Thoracic aorta (tissue), 2 donors: ENCODE measurements around the gene PDE4D. TPM values are rescaled to one million over a fixed set of nuclear protein-coding genes. Genes with fewer than 3 reads are reported as not detected.

Experiments
- ATAC-seq: fragments of 150-250 bp; one replicate; pipeline ENCODE4 v1.8.0; 2017; ENCODE audit warnings: low read depth; ENCODE audit not compliant: insufficient number of reproducible peaks, low FRiP score
- DNase-seq: peaks from one replicate; pipeline ENCODE4 v3.0.0-alpha.2; 2020; ENCODE audit warnings: low spot score
- H3K27ac ChIP-seq, 2 donors: fragments of 200-600 bp; sonication (generic); 1 replicate in 1 of 2; 2 replicates in 1 of 2; pipeline ENCODE4 v1.5.1; 2016; ENCODE audit warnings: mild to moderate bottlenecking in 2 of 2, moderate library complexity in 2 of 2
- H3K27me3 ChIP-seq: fragments of 200-600 bp; sonication (generic); replicated peaks from 2 replicates; pipeline ENCODE4 v1.6.0; 2016; ENCODE audit warnings: mild to moderate bottlenecking; ENCODE audit not compliant: insufficient read depth
- H3K36me3 ChIP-seq: fragments of 200-600 bp; sonication (generic); one replicate; pipeline ENCODE4 v1.5.1; 2016
- H3K4me1 ChIP-seq, 2 donors: fragments of 200-600 bp; sonication (generic); 1 replicate in 1 of 2; 2 replicates in 1 of 2; pipeline versions ENCODE4 v1.5.1 to v1.6.0; 2016; ENCODE audit warnings: low read depth in 2 of 2, mild to moderate bottlenecking in 1 of 2; ENCODE audit not compliant: control insufficient read depth in 1 of 2
- H3K4me3 ChIP-seq: fragments of 200-600 bp; sonication (generic); 2 replicates; pipeline ENCODE4 v1.5.1; 2016; ENCODE audit warnings: mild to moderate bottlenecking
- H3K9me3 ChIP-seq: fragments of 200-600 bp; sonication (generic); 2 replicates; pipeline ENCODE4 v1.5.1; 2016
- total RNA-seq, 2 donors: library from RNA; depleted of rRNA; stranded (reverse); fragments of >200 nt; gene quantifications; one replicate each; pipeline versions ENCODE4 v1.1.0 to v1.2.3, GENCODE V29; 2016
- TF ChIP-seq, protein P1 (sequence below): fragments of 200-600 bp; sonication (generic); IDR thresholded peaks from one replicate; pipeline ENCODE4 v1.5.1; 2019; ENCODE audit warnings: antibody characterized with exemption

Gene PDE4D
- total RNA-seq, 2 donors from 2014 or later: 34.0 to 85.8 TPM

DNA sequence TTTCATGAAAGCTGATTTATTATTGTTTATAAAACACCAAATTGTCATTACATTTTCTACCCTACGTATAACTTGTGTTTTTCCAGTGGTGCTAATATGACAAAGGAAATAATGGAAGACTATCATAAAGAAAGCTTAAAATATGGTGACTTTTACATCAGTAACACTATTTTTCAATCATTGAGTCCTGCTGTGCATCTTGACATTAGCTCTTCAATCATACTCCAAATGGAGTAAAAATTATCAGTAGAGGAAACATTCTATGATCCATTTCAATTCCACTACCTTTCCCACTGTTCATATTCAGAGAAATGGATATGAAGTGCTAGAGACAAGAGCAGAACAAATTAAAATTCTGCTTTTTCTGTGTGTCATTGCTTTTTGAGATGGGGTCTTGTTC, 774.0 kb downstream of the PDE4D start:
- Histone ChIP-seq H3K27ac (no peak overlapping the region), H3K4me3 (no peak overlapping the region), H3K27me3 (no peaks in the 10 kb centered on the region), H3K36me3 (no peaks in the 10 kb centered on the region), H3K4me1 (no peaks in the 10 kb centered on the region), H3K9me3 (no peaks in the 10 kb centered on the region)
- no peak for ATAC-seq
- DNase-seq: no peak
- TF ChIP-seq, protein P1, sequence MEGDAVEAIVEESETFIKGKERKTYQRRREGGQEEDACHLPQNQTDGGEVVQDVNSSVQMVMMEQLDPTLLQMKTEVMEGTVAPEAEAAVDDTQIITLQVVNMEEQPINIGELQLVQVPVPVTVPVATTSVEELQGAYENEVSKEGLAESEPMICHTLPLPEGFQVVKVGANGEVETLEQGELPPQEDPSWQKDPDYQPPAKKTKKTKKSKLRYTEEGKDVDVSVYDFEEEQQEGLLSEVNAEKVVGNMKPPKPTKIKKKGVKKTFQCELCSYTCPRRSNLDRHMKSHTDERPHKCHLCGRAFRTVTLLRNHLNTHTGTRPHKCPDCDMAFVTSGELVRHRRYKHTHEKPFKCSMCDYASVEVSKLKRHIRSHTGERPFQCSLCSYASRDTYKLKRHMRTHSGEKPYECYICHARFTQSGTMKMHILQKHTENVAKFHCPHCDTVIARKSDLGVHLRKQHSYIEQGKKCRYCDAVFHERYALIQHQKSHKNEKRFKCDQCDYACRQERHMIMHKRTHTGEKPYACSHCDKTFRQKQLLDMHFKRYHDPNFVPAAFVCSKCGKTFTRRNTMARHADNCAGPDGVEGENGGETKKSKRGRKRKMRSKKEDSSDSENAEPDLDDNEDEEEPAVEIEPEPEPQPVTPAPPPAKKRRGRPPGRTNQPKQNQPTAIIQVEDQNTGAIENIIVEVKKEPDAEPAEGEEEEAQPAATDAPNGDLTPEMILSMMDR: no peak

DNA sequence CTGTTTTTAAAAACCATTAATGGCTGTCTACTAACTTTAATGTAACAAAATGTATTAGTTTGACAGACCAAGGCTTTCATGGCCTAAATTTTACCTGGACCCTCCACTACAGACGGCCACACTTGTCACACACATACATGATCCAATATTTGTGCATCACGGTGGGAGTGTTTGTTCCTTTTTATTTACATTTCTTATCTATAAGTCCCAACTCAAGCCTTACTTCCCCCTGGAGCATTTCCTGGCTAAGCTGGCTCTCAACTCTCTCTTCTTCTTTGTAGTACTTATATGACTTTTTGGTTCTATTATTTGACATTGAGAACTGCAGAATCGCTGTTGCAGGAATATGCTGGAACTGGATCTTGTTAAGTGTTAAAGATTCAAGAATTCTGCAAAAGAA, 776.2 kb downstream of the PDE4D start:
- Histone ChIP-seq H3K36me3 (no peaks in the 10 kb centered on the region), H3K4me1 (no peaks in the 10 kb centered on the region), H3K27me3 (no peaks in the 10 kb centered on the region), H3K27ac (no peak overlapping the region), H3K9me3 (no peaks in the 10 kb centered on the region), H3K4me3 (no peak overlapping the region)
- TF ChIP-seq, protein P1: no peak
- ATAC-seq (no peak), DNase-seq (no peak)

DNA sequence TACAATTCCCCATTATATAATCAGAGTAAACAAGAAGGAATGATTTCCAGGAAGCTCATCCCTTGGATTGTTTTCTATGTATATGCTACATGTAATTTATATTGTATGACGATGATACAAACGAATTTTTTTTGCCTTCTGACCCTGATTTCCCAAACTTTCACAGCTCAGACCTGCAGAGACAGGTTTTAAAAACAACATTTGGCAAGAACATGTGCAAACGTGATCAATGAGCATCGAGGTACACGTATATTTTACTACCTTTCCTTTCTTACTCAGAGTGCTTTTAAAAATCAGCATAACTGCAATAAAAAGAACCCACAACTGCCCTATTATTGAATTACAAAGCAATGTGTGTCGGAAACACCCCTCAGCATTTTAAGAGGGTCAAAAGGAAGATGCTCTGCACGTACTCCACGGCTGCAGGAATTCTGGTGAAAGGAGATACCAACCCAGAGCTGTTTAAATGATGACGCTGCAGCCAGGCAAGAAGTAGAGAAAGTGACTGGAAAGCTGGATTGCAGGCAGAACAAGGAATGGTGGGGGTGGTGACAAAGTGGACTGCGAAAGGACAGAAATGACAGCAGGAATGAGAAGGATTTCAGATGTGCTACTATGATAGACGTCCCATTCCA, 777.2 kb downstream of the PDE4D start:
- Histone ChIP-seq H3K27me3 (no peaks in the 10 kb centered on the region), H3K9me3 (no peaks in the 10 kb centered on the region), H3K36me3 (no peaks in the 10 kb centered on the region), H3K4me3 (no peak overlapping the region), H3K27ac (no peak overlapping the region), H3K4me1 (no peaks in the 10 kb centered on the region)
- ATAC-seq (no peak), DNase-seq (no peak)
- TF ChIP-seq, protein P1: no peak

DNA sequence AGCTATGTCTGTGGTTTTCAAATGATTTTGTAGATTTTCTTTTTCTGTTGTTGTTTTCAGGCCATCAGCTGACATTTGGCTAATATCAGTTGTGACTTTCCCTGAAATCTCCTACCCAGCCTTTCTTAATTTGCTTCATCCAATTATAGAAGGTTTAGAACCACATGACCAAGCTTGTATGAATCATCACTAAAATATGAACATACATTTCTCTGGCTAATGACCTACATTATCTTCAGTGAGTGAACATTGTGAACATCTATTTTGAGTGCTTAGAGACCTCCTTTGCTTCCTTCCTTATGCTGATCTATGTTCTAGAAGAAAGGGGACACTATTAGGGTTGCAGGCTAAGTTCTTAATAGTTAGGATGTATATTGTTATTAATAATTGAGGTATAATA, 778.2 kb downstream of the PDE4D start:
- H3K4me3 ChIP-seq: no peak overlapping the region
- H3K4me1 ChIP-seq: no peaks in the 10 kb centered on the region
- no peaks in the 10 kb centered on the region for H3K9me3 ChIP-seq
- no peaks in the 10 kb centered on the region for H3K36me3 ChIP-seq
- no peaks in the 10 kb centered on the region for H3K27me3 ChIP-seq
- TF ChIP-seq, protein P1: no peak
- ATAC-seq: no peak
- DNase-seq: no peak
- H3K27ac ChIP-seq: no peak overlapping the region

DNA sequence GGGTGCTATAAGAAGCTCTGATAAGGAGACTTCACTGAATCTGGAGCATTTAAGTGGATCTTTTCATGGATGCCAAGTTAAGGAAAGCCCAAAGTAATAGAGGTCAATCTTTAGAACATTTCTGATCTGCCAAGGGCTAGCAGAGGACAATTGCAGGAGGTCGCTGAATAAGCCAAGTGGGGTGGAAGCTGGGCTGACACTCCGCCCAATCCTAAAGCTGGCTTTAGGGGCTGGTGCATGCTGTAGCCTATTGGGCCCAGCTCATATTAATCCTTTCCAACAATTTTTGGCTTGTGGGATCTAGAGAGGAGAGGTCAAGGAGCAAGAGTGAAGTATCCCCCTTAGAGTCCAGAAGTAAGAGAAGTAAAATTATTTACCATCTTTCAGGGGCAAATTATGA, 784.1 kb downstream of the PDE4D start:
- Histone ChIP-seq H3K27me3 (no peaks in the 10 kb centered on the region), H3K4me1 (no peaks in the 10 kb centered on the region), H3K27ac (no peak overlapping the region), H3K9me3 (no peaks in the 10 kb centered on the region), H3K36me3 (no peaks in the 10 kb centered on the region), H3K4me3 (no peak overlapping the region)
- ATAC-seq (no peak), DNase-seq (no peak)
- TF ChIP-seq, protein P1: no peak
